ENCODE measurements around the gene LRRC8C.

DNA sequence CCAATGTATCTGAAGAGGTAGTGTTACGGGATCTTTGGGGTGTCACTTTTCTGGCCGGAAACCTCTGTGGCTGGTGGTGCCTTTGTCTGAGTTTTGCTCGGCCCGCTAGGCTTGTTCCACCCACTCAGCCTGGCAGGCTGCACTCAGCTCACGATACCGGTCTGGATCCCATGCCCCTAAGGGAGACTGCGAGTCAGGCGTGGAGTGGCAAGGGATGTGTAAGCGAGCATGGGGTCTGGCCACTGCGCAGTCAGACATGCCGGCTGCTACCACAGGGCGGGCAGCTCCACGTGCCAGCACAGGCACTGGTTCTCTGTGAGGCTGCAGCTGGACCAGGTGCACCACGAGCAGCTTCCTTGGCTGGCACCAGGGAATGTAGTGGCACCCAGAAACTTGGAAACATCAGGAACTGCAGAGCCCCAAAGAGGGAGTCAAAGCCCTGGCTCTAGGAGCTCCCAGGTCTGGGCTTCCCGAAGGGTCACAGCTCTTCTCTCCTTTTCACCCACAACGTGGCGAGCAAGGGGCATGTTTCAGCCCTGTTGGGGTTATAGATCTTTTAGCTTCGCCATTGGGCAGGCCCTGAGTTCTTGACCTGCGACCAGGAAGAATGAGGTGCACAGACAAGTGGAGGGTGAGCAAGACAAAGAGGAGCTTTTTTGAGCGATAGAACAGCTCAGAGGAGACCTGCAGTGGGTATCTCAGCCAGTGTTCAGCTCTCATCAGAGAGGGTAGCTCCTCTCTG, 23.8 kb upstream of the LRRC8C start:
- TF ChIP-seq, protein P1, sequence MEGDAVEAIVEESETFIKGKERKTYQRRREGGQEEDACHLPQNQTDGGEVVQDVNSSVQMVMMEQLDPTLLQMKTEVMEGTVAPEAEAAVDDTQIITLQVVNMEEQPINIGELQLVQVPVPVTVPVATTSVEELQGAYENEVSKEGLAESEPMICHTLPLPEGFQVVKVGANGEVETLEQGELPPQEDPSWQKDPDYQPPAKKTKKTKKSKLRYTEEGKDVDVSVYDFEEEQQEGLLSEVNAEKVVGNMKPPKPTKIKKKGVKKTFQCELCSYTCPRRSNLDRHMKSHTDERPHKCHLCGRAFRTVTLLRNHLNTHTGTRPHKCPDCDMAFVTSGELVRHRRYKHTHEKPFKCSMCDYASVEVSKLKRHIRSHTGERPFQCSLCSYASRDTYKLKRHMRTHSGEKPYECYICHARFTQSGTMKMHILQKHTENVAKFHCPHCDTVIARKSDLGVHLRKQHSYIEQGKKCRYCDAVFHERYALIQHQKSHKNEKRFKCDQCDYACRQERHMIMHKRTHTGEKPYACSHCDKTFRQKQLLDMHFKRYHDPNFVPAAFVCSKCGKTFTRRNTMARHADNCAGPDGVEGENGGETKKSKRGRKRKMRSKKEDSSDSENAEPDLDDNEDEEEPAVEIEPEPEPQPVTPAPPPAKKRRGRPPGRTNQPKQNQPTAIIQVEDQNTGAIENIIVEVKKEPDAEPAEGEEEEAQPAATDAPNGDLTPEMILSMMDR (conservative IDR thresholded peaks at IDR 0.05; ENCODE audit: low read depth in 2 of 2), result no peak
- TF ChIP-seq EZH2 (IDR thresholded peaks at IDR 0.05; ENCODE audit: low read depth, unreplicated experiment) (no peak), EZH2phosphoT487 (IDR thresholded peaks at IDR 0.05; ENCODE audit: unreplicated experiment) (no peak), POLR2AphosphoS5 (IDR thresholded peaks at IDR 0.05; ENCODE audit: low read depth) (no peak), CREB1 (CRISPR knock-in tag; IDR thresholded peaks at IDR 0.05; ENCODE audit: low read depth) (no peak), JUNB (IDR thresholded peaks at IDR 0.05; ENCODE audit: unreplicated experiment) (no peak)
- TF ChIP-seq, protein P2, sequence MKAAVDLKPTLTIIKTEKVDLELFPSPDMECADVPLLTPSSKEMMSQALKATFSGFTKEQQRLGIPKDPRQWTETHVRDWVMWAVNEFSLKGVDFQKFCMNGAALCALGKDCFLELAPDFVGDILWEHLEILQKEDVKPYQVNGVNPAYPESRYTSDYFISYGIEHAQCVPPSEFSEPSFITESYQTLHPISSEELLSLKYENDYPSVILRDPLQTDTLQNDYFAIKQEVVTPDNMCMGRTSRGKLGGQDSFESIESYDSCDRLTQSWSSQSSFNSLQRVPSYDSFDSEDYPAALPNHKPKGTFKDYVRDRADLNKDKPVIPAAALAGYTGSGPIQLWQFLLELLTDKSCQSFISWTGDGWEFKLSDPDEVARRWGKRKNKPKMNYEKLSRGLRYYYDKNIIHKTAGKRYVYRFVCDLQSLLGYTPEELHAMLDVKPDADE (IDR thresholded peaks at IDR 0.05), result no peak
- TF ChIP-seq, protein P3, sequence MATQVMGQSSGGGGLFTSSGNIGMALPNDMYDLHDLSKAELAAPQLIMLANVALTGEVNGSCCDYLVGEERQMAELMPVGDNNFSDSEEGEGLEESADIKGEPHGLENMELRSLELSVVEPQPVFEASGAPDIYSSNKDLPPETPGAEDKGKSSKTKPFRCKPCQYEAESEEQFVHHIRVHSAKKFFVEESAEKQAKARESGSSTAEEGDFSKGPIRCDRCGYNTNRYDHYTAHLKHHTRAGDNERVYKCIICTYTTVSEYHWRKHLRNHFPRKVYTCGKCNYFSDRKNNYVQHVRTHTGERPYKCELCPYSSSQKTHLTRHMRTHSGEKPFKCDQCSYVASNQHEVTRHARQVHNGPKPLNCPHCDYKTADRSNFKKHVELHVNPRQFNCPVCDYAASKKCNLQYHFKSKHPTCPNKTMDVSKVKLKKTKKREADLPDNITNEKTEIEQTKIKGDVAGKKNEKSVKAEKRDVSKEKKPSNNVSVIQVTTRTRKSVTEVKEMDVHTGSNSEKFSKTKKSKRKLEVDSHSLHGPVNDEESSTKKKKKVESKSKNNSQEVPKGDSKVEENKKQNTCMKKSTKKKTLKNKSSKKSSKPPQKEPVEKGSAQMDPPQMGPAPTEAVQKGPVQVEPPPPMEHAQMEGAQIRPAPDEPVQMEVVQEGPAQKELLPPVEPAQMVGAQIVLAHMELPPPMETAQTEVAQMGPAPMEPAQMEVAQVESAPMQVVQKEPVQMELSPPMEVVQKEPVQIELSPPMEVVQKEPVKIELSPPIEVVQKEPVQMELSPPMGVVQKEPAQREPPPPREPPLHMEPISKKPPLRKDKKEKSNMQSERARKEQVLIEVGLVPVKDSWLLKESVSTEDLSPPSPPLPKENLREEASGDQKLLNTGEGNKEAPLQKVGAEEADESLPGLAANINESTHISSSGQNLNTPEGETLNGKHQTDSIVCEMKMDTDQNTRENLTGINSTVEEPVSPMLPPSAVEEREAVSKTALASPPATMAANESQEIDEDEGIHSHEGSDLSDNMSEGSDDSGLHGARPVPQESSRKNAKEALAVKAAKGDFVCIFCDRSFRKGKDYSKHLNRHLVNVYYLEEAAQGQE (IDR thresholded peaks at IDR 0.05; ENCODE audit: unreplicated experiment), result no peak

Data from GM23338 (cell line).